Osteocyte (in vitro differentiated cells): ENCODE measurements around the gene OTOF. TPM values are rescaled to one million over a fixed set of nuclear protein-coding genes. Genes with fewer than 3 reads are reported as not detected.

Experiments
- DNase-seq: peaks from one replicate; pipeline ENCODE4 v3.0.0; 2021; ENCODE audit warnings: mixed read lengths; ENCODE audit not compliant: unreplicated experiment; ENCODE audit errors: extremely low spot score
- H3K27ac Mint-ChIP-seq: one replicate; pipeline ENCODE4 v1.8.0; 2021; ENCODE audit warnings: mild to moderate bottlenecking, mixed read lengths; ENCODE audit not compliant: unreplicated experiment
- H3K27me3 Mint-ChIP-seq: one replicate; pipeline ENCODE4 v1.8.0; 2021; ENCODE audit warnings: mixed read lengths; ENCODE audit not compliant: unreplicated experiment
- H3K36me3 Mint-ChIP-seq: one replicate; pipeline ENCODE4 v1.8.0; 2021; ENCODE audit warnings: mixed read lengths; ENCODE audit not compliant: unreplicated experiment
- H3K4me1 Mint-ChIP-seq: one replicate; pipeline ENCODE4 v1.8.0; 2021; ENCODE audit warnings: mixed read lengths; ENCODE audit not compliant: unreplicated experiment
- H3K4me3 Mint-ChIP-seq: one replicate; pipeline ENCODE4 v1.8.0; 2021; ENCODE audit warnings: mild to moderate bottlenecking, moderate library complexity, mixed read lengths; ENCODE audit not compliant: unreplicated experiment
- H3K9me3 Mint-ChIP-seq: one replicate; pipeline ENCODE4 v1.8.0; 2021; ENCODE audit warnings: mixed read lengths; ENCODE audit not compliant: unreplicated experiment
- total RNA-seq: library from RNA; stranded (reverse); gene quantifications from 2 replicates; pipeline ENCODE4 v1.2.1, GENCODE V29; 2021
- TF ChIP-seq, protein P1 (sequence below): fragments of 200-600 bp; sonication (generic); IDR thresholded peaks from 2 replicates; pipeline ENCODE4 v1.5.0; 2021; ENCODE audit warnings: antibody characterized with exemption, mild to moderate bottlenecking, moderate library complexity

The OTOF gene
- total RNA-seq, 1 donor from 2014 or later: not detected

DNA sequence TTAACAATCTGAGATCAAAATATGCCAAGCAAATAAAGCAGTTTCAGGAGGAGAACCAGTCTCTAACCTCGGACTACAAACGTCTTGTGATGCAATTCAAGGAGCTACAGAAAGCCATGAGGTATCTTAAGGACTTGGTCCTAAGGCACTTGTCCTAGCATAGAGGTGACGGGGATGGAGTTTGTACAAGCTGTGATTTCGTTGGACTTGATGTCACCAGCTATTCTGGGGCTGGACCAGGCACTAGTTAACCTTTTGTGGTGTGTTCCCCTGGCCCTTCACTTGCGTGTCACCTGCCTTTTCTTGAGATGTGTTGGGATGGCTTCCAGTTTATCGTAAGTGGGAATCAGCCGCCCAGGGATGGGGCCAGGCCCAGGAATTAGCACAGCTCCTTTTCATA, 33.7 kb downstream of the OTOF start:
- TF ChIP-seq, protein P1, sequence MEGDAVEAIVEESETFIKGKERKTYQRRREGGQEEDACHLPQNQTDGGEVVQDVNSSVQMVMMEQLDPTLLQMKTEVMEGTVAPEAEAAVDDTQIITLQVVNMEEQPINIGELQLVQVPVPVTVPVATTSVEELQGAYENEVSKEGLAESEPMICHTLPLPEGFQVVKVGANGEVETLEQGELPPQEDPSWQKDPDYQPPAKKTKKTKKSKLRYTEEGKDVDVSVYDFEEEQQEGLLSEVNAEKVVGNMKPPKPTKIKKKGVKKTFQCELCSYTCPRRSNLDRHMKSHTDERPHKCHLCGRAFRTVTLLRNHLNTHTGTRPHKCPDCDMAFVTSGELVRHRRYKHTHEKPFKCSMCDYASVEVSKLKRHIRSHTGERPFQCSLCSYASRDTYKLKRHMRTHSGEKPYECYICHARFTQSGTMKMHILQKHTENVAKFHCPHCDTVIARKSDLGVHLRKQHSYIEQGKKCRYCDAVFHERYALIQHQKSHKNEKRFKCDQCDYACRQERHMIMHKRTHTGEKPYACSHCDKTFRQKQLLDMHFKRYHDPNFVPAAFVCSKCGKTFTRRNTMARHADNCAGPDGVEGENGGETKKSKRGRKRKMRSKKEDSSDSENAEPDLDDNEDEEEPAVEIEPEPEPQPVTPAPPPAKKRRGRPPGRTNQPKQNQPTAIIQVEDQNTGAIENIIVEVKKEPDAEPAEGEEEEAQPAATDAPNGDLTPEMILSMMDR: no peak
- H3K9me3 Mint-ChIP-seq: no peaks in the 10 kb centered on the region
- no peaks in the 10 kb centered on the region for H3K4me1 Mint-ChIP-seq
- DNase-seq: no peak
- no peak overlapping the region for H3K4me3 Mint-ChIP-seq
- peaks cover 21% of the 10 kb centered on the region for H3K27me3 Mint-ChIP-seq
- H3K36me3 Mint-ChIP-seq: no peaks in the 10 kb centered on the region
- H3K27ac Mint-ChIP-seq: no peak overlapping the region

DNA sequence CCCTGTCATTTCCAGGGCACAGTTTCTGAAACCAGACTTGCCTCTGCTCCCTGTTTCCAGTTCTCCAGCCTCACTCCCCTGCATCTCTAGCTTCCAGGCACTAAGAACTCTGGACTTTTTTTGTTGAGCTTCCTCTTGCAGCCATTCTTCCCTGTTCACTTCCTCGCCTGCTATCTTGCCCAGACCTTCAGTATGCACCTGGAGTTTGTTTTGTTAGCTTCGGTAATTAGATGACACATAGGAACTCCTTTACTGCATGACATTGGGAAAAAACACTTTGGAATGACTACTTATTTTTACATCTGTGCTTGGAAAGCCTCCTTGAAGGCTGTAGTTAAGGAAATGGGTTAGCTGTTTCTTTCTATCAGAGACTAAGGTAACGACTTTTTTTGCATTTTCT, 35.2 kb downstream of the OTOF start:
- H3K27me3 Mint-ChIP-seq: peaks cover 26% of the 10 kb centered on the region
- no peak overlapping the region for H3K4me3 Mint-ChIP-seq
- no peaks in the 10 kb centered on the region for H3K4me1 Mint-ChIP-seq
- no peak for DNase-seq
- TF ChIP-seq, protein P1: no peak
- no peak overlapping the region for H3K27ac Mint-ChIP-seq
- H3K36me3 Mint-ChIP-seq: no peaks in the 10 kb centered on the region
- no peaks in the 10 kb centered on the region for H3K9me3 Mint-ChIP-seq

DNA sequence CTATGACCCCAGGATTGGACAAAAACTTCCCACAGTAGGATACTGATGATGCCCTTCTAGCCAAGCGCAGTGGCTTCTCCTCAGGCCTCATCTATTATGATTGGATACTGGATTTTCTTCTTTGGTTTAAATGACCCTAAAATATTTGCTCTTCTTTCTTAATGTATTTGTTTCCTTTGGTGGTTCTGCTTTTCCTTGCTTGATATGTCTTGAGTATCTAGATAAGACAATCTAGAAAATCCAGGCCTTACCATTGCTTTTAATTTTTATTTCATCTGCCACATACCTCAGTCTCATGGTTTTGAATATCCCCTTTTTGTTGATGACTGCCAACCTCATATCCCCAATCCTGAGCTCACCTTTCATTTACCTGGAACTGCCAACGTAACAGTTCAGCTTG, 35.6 kb downstream of the OTOF start:
- no peak overlapping the region for H3K4me3 Mint-ChIP-seq
- TF ChIP-seq, protein P1: no peak
- DNase-seq: no peak
- H3K36me3 Mint-ChIP-seq: no peaks in the 10 kb centered on the region
- no peaks in the 10 kb centered on the region for H3K9me3 Mint-ChIP-seq
- H3K27ac Mint-ChIP-seq: no peak overlapping the region
- H3K4me1 Mint-ChIP-seq: no peaks in the 10 kb centered on the region
- peaks cover 26% of the 10 kb centered on the region for H3K27me3 Mint-ChIP-seq

DNA sequence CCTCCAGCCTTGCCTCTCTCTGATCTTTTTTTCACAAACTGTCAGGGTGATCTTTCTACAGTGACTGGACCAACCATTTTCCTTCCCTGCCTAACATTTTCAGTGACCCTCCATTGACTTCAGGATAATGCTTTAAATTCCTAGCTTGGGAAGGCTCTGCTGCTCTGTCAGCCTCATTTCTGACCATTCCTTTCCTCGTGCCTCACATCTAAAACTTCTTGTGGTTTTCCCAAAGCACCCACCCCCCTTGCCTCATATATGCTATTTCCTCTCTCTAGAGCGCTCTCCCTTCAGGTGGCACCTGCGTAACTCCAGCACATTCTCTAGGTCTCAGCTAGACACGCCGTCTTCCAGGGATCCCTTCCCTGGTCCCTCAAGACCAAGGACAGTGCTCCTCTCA, 39.0 kb downstream of the OTOF start:
- H3K27ac Mint-ChIP-seq: no peak overlapping the region
- TF ChIP-seq, protein P1: no peak
- no peak overlapping the region for H3K4me3 Mint-ChIP-seq
- no peak for DNase-seq
- H3K4me1 Mint-ChIP-seq: no peaks in the 10 kb centered on the region
- H3K9me3 Mint-ChIP-seq: no peaks in the 10 kb centered on the region
- H3K27me3 Mint-ChIP-seq: peaks cover 22% of the 10 kb centered on the region
- no peaks in the 10 kb centered on the region for H3K36me3 Mint-ChIP-seq

DNA sequence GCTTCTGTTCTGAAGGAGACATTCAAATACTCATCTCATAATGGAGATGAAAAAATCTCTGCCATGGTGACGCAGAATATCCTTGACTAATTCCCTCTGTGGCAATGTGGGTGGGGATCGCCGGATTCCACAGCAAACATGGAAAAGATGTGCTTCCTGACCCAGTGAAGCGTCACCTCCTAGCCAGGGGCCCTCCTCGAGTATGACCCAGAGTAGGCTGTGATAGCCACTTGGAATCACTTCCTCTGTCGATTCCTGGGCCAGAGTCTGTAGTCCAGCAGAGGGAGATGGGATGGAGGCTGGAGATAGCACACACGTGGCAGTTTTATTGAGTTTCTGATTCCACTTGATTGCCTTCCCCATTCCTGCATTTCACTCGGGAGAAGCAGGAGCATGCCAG, 39.4 kb downstream of the OTOF start:
- TF ChIP-seq, protein P1: no peak
- Mint-ChIP-seq H3K27me3 (peaks cover 24% of the 10 kb centered on the region), H3K36me3 (no peaks in the 10 kb centered on the region), H3K9me3 (no peaks in the 10 kb centered on the region), H3K4me1 (no peaks in the 10 kb centered on the region), H3K27ac (no peak overlapping the region), H3K4me3 (no peak overlapping the region)
- DNase-seq: no peak
